Fibroblast of the conjunctiva (primary cell): Measurements from ENCODE around the gene VLDLR.
A peak's percentile ranks its signal among the peaks of the same experiment; 100 is the strongest.

ENCODE experiments used
- DNase-seq: peaks from one replicate; pipeline ENCODE4 v3.0.0-alpha.2; 2010; ENCODE audit warnings: low read depth

VLDLR gene

GRCh38 chr9:2621722-2622460, at the start of gene VLDLR:
Gene VLDLR (plus strand): TSS chr9:2621787. CDS start chr9:2622190, 403 bp downstream.
- DNase-seq: no peak

- DNase-seq: no peak
Measured at GRCh38 chr9:2574203-2574602, 47.4 kb upstream of the VLDLR start.

- DNase-seq: no peak
Measured at GRCh38 chr9:2576631-2577030, 45.0 kb upstream of the VLDLR start.

DNA sequence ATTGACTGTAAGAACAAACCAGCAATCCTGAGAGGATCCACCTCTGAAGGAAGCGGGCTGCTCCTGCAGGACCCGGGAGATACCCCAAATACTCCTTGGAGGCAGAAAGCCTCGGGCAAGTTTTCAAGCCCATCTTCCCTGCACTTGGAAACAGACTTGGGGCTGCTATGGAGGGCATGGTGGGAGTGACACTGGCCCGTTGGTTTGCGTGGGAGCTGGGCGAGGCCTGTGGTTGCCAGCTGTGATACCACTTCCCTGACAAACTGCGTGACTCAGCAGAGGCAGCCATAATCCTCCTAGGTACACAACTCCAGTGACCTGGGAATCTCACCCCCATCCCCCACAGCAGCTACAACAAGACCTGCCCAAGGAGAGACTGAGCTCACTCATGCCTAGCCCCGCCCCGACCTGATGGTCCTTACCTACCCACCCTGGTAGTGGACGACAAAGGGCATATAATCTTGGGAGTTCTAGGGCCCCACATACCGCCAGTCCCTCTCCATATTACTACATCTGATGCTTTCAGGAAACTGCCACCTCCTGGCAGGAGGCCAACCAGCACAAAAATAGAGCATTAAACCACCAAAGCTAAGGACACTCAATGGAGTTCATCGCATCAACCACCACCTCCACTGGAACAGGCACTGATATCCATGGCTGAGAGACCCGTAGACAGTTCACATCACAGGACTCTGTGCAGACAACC, 38.1 kb upstream of the VLDLR start:
- no peak for DNase-seq

- DNase-seq: no peak
Measured at GRCh38 chr9:2591967-2592366, 29.6 kb upstream of the VLDLR start.

GRCh38 chr9:2593744-2594143, 27.8 kb upstream of the VLDLR start:
- no peak for DNase-seq

DNA sequence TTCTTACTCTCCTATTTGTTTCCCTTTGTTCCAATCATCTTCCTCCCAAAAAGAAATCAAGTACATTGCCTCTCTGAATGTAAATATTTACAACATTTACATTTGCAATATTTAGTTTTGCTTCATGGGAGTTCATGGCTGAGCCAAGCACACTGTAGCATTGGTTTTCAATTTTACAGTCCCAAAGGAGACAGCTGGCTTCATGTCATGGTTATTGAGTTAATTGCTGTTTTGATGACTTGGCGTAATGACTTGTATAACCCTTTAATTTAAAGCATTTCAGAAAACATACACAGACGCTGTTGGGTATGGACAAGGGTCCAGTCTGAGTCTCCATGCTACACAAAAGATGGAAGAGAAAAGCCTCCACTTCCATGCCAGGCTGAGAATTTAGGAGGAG, 25.6 kb upstream of the VLDLR start:
- DNase-seq: no peak

DNA sequence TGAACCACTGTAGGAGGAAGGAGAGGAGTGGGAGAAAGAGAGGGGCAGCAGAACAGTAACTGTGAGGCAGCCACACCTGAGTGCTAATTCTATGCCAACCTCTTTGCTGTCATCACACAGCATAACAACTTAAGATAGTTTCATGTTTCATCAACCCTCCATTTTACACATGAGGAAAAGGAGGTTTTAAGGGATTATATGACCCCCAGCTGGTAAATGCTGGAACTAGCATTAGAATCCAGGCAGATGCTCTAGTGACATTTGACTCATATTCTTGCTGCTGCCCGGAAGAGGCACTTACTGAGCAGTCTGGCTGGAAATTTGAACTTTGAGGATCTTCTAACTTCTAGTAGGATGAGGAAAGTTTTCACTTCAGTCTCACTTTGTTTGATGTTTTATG, 24.1 kb upstream of the VLDLR start:
- DNase-seq: no peak

DNA sequence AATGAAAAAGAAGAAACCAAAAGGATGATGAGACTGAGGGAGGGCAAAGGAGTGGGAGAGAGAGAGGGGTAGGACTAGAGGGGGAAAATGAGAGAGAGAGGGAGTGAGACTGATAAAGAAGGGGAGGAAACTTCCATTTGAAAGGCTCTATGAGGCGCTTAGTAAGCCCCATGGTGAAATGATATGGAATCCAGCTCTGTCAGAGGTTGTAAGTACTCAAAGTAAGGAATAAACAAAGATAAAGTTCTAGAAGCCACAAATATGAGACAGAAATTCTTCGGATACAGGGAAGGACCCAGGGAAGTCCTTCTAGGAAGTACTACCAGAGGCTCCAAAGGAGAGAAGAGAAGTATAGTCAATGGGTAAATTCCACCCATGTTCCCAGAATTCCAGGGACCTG, 21.7 kb upstream of the VLDLR start:
- DNase-seq: no peak

GRCh38 chr9:2600307-2600706, 21.3 kb upstream of the VLDLR start:
- no peak for DNase-seq

DNA sequence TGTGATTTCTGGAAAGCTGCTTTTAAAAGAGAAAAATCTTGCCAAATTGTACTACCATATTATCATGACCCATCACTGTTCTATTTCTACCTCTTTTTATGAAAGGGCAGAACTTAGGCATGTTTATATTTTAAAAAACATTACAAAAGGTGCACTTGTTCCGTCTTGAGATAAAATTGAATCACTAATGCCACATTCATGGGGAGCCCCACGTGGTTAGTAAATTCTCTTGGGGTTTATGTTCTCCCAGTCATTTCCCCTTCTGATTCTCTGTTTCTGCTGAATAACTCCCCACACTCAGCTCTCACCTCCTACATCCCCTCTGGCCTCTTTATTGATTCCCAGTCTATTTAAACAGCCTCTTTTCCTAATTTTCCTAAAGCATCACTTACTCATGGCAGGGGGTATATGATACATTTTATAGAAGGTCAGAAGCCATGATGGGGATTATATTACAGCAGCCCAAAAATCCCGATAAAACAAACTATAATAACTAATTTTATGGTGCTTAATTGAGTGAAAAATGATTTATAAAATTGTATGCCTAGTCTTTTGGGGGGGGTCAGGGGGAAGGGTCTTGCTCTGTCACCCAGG, 19.7 kb upstream of the VLDLR start:
- DNase-seq: no peak

GRCh38 chr9:2602704-2603116, 18.9 kb upstream of the VLDLR start:
- DNase-seq: no peak

DNA sequence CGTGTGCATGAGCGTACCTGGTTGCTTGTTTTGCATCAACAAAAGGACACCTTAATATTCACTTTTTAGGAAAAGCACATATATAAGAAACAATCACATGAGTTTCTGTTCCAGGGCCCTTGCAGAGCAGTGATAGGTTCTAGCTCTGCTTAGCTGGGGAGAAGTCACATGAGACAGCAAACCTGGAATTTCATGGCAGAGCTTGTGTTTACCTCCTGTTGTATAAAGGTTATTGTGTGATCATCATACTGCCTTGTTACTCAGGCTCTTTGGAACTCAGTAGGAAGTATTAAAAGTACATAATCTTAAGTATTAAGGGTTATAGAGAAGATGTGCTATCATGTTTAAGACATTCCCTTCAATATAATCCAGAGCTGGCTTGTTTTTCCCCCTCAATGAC, 18.0 kb upstream of the VLDLR start:
- DNase-seq: no peak

DNA sequence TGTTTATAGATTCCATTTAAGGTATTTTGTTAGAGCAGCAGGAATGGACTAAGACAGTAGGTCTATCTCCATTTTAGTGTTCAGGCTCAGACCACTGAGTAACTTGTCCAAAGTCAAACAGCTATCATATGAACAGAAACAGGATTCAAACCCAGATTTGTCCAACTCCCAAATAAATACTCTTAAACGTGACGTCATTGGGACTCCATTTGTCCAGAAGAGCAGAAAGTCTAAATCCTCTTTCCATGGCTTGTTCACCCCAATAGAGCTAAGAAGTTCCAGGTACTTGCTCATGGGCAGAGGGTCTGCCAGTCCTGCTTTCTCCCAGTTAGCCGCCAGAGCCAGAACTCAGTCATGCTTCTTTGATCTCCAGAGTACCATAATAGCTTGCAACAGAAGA, 16.3 kb upstream of the VLDLR start:
- DNase-seq: no peak

GRCh38 chr9:2608276-2608675, 13.3 kb upstream of the VLDLR start:
- DNase-seq: no peak

- no peak for DNase-seq
Measured at GRCh38 chr9:2610985-2611384, 10.6 kb upstream of the VLDLR start.

GRCh38 chr9:2611961-2612360, 9.6 kb upstream of the VLDLR start:
- no peak for DNase-seq

GRCh38 chr9:2613730-2614271, 7.8 kb upstream of the VLDLR start:
- no peak for DNase-seq

GRCh38 chr9:2615497-2615896, 6.1 kb upstream of the VLDLR start:
- DNase-seq: no peak

- no peak for DNase-seq
Measured at GRCh38 chr9:2616692-2617377, 4.8 kb upstream of the VLDLR start.

DNA sequence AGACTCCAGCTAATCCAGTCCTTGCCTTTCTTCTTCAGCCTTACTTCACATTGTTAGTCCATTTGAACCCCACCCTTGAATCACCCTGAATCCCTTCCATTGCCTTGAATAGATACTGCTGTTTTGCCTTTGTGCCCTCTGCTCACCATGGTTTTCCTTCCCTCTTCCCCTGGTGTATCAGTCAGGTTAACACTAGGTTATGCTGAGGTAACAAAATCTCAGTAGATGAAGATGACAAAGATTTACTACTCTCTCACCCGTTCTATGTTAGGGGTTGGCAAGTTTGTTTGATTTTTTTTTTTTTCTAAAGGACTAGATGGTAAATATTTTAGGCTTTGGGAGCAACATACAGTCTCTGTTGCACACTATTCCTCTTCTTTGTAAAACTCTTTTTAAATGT, 3.3 kb upstream of the VLDLR start:
- no peak for DNase-seq

DNA sequence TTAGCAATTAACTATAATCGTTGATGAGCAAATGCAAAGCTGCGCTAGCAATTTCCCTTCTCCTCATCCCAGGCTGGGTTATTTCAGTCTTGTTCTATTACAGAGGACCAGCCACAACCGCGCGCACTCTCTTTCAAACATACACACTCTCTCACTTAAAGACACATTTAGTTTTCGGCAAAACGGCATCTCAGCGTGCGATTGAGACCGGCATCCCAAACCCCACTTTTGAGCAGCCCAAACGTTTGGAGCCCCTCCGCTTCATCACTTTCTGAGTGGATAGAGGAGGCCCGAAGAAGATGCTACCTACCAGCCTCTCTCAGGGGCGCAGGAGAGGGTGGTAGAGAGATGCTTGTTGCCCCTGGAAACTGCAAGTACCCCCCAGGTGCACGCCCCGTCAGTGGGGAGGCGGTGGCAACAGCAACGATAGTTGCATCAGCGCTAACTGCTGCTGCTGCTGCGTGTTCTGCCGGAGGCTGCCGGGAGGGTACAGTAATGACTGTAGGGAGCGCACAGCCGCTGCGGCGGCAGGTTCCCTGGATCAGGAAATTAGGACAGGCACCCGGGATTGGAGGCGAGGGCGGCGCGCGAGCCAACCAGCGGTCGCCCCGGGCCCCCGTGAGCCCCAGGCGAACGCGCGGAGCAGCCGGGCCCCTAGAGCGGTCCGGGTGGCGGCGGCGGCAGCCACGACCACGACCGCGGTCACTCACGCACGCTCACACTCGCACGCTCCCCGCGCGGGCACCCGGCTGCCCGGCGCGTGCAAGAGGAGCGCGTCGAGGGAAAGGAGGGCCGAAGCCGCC, 467 bp upstream of the VLDLR start:
- peak; percentile 65 for DNase-seq
